GM19468 (cell line): ENCODE results near the gene TMEM229B.

Experiments
- ATAC-seq: cut with Tn5 transposase; IDR thresholded peaks from one replicate; pipeline ENCODE4 v1.9.1; 2021; ENCODE audit warnings: mild to moderate bottlenecking, moderate library complexity, moderate number of reproducible peaks; ENCODE audit not compliant: unreplicated experiment; ENCODE audit errors: extremely low read depth

TMEM229B gene

GRCh38 chr14:67428501-67429031 is 60.0 kb downstream of the TMEM229B start:
- no peak for ATAC-seq

- peak; percentile 52 for ATAC-seq
Measured at GRCh38 chr14:67426983-67427606, 61.4 kb downstream of the TMEM229B start.

- no peak for ATAC-seq
Measured at GRCh38 chr14:67426161-67426560, 62.4 kb downstream of the TMEM229B start.

GRCh38 chr14:67425608-67426007 is 62.9 kb downstream of the TMEM229B start:
- no peak for ATAC-seq

- ATAC-seq, result no peak
Measured at GRCh38 chr14:67424539-67424938, 64.0 kb downstream of the TMEM229B start.

- ATAC-seq, result no peak
Measured at GRCh38 chr14:67423424-67423823, 65.1 kb downstream of the TMEM229B start.

GRCh38 chr14:67421356-67422224 is 66.9 kb downstream of the TMEM229B start:
- no peak for ATAC-seq
